Vein endothelial cell (primary cell): ENCODE results near the gene KRTAP21-2. TPM values are rescaled to one million over a fixed set of nuclear protein-coding genes. Genes with fewer than 3 reads are reported as not detected.

Source experiments
- small RNA-seq: library from RNA; depleted of rRNA; stranded (forward); fragments of <200 nt; gene quantifications from one replicate; pipeline ENCODE3, GENCODE V24; 2012
- total RNA-seq: library from RNA; depleted of rRNA; stranded (reverse); fragments of >200 nt; gene quantifications from 2 replicates; pipeline ENCODE4 v1.2.3, GENCODE V29; 2012

The KRTAP21-2 gene
- not detected in 2 replicates for total RNA-seq

DNA sequence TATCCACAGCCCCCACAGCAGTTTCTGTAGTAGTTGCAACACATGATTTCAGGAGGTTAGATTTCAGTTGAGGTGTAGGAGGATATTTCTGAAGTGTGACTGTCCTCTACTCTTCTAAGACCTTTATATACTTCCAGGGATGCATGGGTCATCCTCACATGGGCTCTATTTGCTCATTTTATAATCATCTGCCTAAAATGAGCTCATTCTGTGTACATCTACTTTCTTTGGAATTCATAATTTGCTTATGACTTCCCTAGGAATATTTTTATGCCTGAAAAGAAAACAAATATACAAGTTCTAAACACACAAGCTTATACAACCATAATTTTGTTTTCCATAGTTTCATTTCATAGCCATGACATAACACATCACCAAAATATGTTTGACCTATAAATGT lies at the start of gene KRTAP21-2:
KRTAP21-2 (minus strand) TSS at position 101 of the 400 bp plus-strand sequence; CDS start at position 44, 57 bp downstream.

DNA sequence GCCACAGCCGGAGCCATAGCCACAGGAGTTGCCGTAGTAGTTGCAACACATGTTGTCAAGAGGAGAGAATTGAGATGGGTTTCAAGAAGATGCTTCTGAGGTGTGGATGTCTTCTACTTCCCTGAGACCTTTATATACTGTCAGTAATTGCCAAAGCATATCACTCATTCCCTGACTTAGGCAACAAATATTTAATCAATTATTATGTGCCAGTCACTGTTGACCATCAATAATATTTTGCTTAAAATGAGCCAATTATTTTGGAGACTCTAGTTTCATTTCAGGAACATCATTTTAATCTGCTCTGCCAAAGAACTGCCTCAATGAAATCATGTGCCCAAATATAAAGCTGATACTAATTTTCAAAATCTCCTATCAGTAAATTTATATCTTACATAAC lies 8.3 kb upstream of the KRTAP21-2 start, which contains the start of gene KRTAP21-1:
KRTAP21-1 (minus strand) TSS at position 101 of the 400 bp plus-strand sequence; CDS start at position 51, 50 bp downstream.

DNA sequence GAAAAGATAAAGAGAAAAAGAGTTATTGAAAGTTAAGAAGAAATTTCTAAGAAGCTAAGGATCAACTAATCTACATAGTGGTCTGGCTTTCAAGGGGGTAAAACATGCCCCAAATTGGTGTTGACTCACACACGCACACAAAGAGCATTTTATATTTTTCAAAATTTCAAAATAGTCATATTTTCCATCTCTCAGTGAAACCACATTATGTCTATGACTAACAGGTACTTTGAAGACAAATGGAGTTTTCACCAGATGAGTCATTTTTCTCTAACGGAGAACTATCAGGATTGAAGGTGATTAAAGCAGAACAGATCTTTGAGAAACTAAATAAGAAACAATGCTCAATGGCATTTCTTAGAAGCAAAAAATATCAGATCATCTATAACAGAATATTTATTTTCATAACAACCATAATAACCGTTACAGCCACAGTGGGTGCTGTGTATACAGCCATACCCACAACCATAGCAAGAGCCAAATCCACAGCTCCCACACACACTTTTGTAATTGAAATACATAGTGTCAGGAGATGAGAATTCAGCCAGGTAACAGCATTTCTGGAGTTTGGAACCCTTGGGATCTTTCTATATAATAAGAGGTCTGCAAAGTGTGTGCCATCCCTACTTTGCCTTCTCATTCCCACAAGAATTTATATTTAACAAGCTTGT lies 28.7 kb downstream of the KRTAP21-2 start, which contains the start of gene KRTAP21-3:
KRTAP21-3 (minus strand) TSS at position 539 of the 671 bp plus-strand sequence; CDS start at position 521, 18 bp downstream.

Small RNA genes within 50 kb of the gene (small RNA-seq; reads per million reads assigned to genes)
- gene AP000244.1: not detected
- gene KRTAP21-3: not detected

Other genes with a start within 250 kb of the KRTAP21-2 start
- not detected in 2 replicates for gene KRTAP19-5, start 245.1 kb downstream of the KRTAP21-2 start, total RNA-seq
- not detected in 2 replicates for gene KRTAP19-6, start 205.4 kb downstream of the KRTAP21-2 start, total RNA-seq
- gene KRTAP19-7, start 185.9 kb downstream of the KRTAP21-2 start, total RNA-seq: not detected in 2 replicates
- gene KRTAP22-2, start 156.9 kb downstream of the KRTAP21-2 start, total RNA-seq: not detected in 2 replicates
- gene KRTAP6-3, start 154.8 kb downstream of the KRTAP21-2 start, total RNA-seq: not detected in 2 replicates
- not detected in 2 replicates for gene KRTAP6-2, start 148.4 kb downstream of the KRTAP21-2 start, total RNA-seq
- gene KRTAP22-1, start 146.2 kb downstream of the KRTAP21-2 start, total RNA-seq: not detected in 2 replicates
- not detected in 2 replicates for gene KRTAP6-1, start 133.3 kb downstream of the KRTAP21-2 start, total RNA-seq
- gene KRTAP20-1, start 130.8 kb downstream of the KRTAP21-2 start, total RNA-seq: not detected in 2 replicates
- gene KRTAP20-4, start 126.6 kb downstream of the KRTAP21-2 start, total RNA-seq: not detected in 2 replicates
- gene KRTAP20-2, start 112.1 kb downstream of the KRTAP21-2 start, total RNA-seq: not detected in 2 replicates
- not detected in 2 replicates for gene KRTAP20-3, start 104.4 kb downstream of the KRTAP21-2 start, total RNA-seq
- gene KRTAP21-3, start 28.5 kb downstream of the KRTAP21-2 start, total RNA-seq: not detected in 2 replicates
- gene KRTAP21-1, start 8.2 kb upstream of the KRTAP21-2 start, total RNA-seq: not detected in 2 replicates
- gene KRTAP8-1, start 66.0 kb upstream of the KRTAP21-2 start, total RNA-seq: not detected in 2 replicates
- not detected in 2 replicates for gene KRTAP7-1, start 82.5 kb upstream of the KRTAP21-2 start, total RNA-seq
- gene KRTAP11-1, start 134.3 kb upstream of the KRTAP21-2 start, total RNA-seq: not detected in 2 replicates